Gastrocnemius medialis (tissue), 4 donors: ENCODE measurements around the gene OR14A2.

Experiments
- CTCF ChIP-seq, 5 experiments: fragments of 450-650 bp in 3 of 5; fragments of 200-600 bp in 2 of 5; sonication (generic) in 2 of 5; IDR thresholded peaks in 4 of 5; conservative IDR thresholded peaks in 1 of 5; 1 replicate in 4 of 5; 2 replicates in 1 of 5; pipeline ENCODE4 v1.5.1; 2016 to 2019; ENCODE audit warnings: antibody characterized with exemption in 5 of 5, mild to moderate bottlenecking in 3 of 5, moderate library complexity in 3 of 5
- POLR2A ChIP-seq, 2 donors: fragments of 450-650 bp; IDR thresholded peaks; one replicate each; pipeline ENCODE4 v1.6.1; 2017; ENCODE audit warnings: antibody characterized with exemption in 2 of 2, mild to moderate bottlenecking in 2 of 2, moderate library complexity in 2 of 2

GRCh38 chr1:247716546-247716945 is 31.4 kb downstream of the OR14A2 start, which contains the start of gene OR6F1:
- TF ChIP-seq CTCF (IDR thresholded peaks at IDR 0.05 in 4 of 5, conservative IDR thresholded peaks at IDR 0.05 in 1 of 5) (no peak), POLR2A (IDR thresholded peaks at IDR 0.05) (no peak)
